ENCODE data around the gene KLF1. TPM values are rescaled to one million over a fixed set of nuclear protein-coding genes. Genes with fewer than 3 reads are reported as not detected.
A peak's percentile ranks its signal among the peaks of the same experiment; 100 is the strongest.

KLF1 gene
- total and polyA plus RNA-seq, 2 of the 8 experiments (the other 6 are each of a cell fraction or from before 2014, with no cell fraction given), result 0.84 to 0.91 TPM

- no peak for FAIRE-seq
- 0 out of 2 replicates have a peak overlapping the region, but pooled peaks have one; percentile 10 for H3K27ac ChIP-seq (ENCODE audit: low read depth, low read length)
- CTCF ChIA-PET (ENCODE audit: partially characterized antibody), result interaction anchor here (2.1 kb wide), 1 partner anchor 29 kb away, joined by 9 read pairs; no protein-coding TSS in a partner anchor
These were observed 49.6 kb upstream of the KLF1 start for GRCh38 chr19:12936582-12936981.

More at GRCh38 chr19:12936582-12936981, 49.6 kb upstream of the KLF1 start:
- no peak overlapping the region for H2AFZ ChIP-seq (ENCODE audit: low read length)
- peak overlapping the region; percentile 7 for H2BK120ac ChIP-seq (replicated peaks; ENCODE audit: low read depth, low read length)
- no peak overlapping the region for H3K14ac ChIP-seq (ENCODE audit: insufficient read length)
- H4K8ac ChIP-seq (ENCODE audit: extremely low read depth, insufficient read depth, low read length), result peak overlapping the region; percentile 39; the same call in 1 of the 2 replicates
- peak overlapping the region in 1 of 2 experiments; percentile 87; a peak in 3 of 4 replicates for H3K4me2 ChIP-seq (ENCODE audit: insufficient read depth in 1 of 2, low read depth in 2 of 2, low read length in 2 of 2)
- no peak overlapping the region for H4K5ac ChIP-seq (ENCODE audit: insufficient read length, low read depth, low read length)
- H4K20me1 ChIP-seq (replicated peaks in 1 of 2; ENCODE audit: control insufficient read depth in 1 of 2, insufficient read depth in 2 of 2, low read length in 2 of 2), result peaks cover 9 to 20% of the 10 kb centered on the region in 2 experiments
- peak overlapping the region; percentile 40 for H2BK20ac ChIP-seq (ENCODE audit: low read length)
- peaks cover 10% of the 10 kb centered on the region for H3K79me1 ChIP-seq (ENCODE audit: low read depth, low read length)
- no peak overlapping the region for H3K4me3 ChIP-seq (ENCODE audit: extremely low read depth in 1 of 4, insufficient read depth in 2 of 4, low read depth in 3 of 4, low read length in 4 of 4)
- peak overlapping the region; percentile 55 for H2BK15ac ChIP-seq (ENCODE audit: low read length)
- TF ChIP-seq SIX5 (IDR thresholded peaks at IDR 0.05; ENCODE audit: low read depth, low read length) (no peak), RBBP5 (IDR thresholded peaks at IDR 0.05; ENCODE audit: borderline replicate concordance, low read depth, low read length) (no peak), MAX (IDR thresholded peaks at IDR 0.05) (no peak), RAD21 (IDR thresholded peaks at IDR 0.05 in 1 of 2, conservative IDR thresholded peaks at IDR 0.05 in 1 of 2; ENCODE audit: low read depth in 2 of 2, low read length in 2 of 2) (no peak)
- no peak for DNase-seq (ENCODE audit: low read depth in 1 of 2, low spot score in 2 of 2)
- peak overlapping the region; percentile 89; the same call in 1 of the 2 replicates for H2BK12ac ChIP-seq (ENCODE audit: low read depth, low read length)
- H2BK5ac ChIP-seq (ENCODE audit: low read depth, low read length), result peak overlapping the region; percentile 40; the same call in 1 of the 2 replicates
- H3K9me3 ChIP-seq (ENCODE audit: insufficient read depth in 2 of 2, low read depth in 1 of 2, low read length in 1 of 2), result no peaks in the 10 kb centered on the region
- peaks cover 0 to 26% (median 14%) of the 10 kb centered on the region in 4 experiments; a peak in 6 of 7 replicates for H3K4me1 ChIP-seq (replicated peaks in 1 of 4; ENCODE audit: control insufficient read depth in 3 of 4, insufficient read depth in 4 of 4, low read length in 3 of 4)
- no peak overlapping the region for H3K56ac ChIP-seq (replicated peaks; ENCODE audit: insufficient read length, low read depth, low read length)
- peak overlapping the region; percentile 24 for H3K4ac ChIP-seq (replicated peaks; ENCODE audit: insufficient read length, low read depth, low read length)
- H2AK5ac ChIP-seq (ENCODE audit: low read depth, low read length), result no peak overlapping the region; the same call in 1 of the 2 replicates
- no peak overlapping the region for H3K23ac ChIP-seq (ENCODE audit: insufficient read length)
- H3K79me2 ChIP-seq (ENCODE audit: control insufficient read depth in 1 of 2, insufficient read depth in 2 of 2, low read length in 2 of 2), result peaks cover 24 to 45% of the 10 kb centered on the region in 2 experiments
- 92% methylated on average over 7 of the region's 7 CpGs; no CpG with 5 or more reads in 1 of the 2 experiments for WGBS, 2 experiments (ENCODE audit: extremely low coverage in 1 of 2, insufficient coverage in 1 of 2, insufficient read length in 1 of 2, insufficient replicate concordance in 2 of 2, low coverage in 1 of 2, low lambda C conversion rate in 2 of 2, missing lambda C conversion rate in 1 of 2)
- no peak overlapping the region; a peak in 1 of 7 replicates for H3K9ac ChIP-seq (replicated peaks in 1 of 4; ENCODE audit: extremely low read depth in 1 of 4, low read depth in 3 of 4, low read length in 3 of 4)
- peak overlapping the region; percentile 15 for H3K18ac ChIP-seq (ENCODE audit: extremely low read depth, low read length)
- peaks cover 11 to 24% (median 19%) of the 10 kb centered on the region in 4 experiments for H3K36me3 ChIP-seq (ENCODE audit: control insufficient read depth in 2 of 4, insufficient read depth in 4 of 4, low read length in 3 of 4)
- POLR2A ChIA-PET (ENCODE audit: partially characterized antibody), result interaction anchor here (0.6 to 3.3 kb wide), 16 partner anchors 10 to 202 kb away, joined by 3 to 71 read pairs (median 12); partner anchors contain the start of genes DNASE2, GADD45GIP1, GCDH and RAD23A
- H3K23me2 ChIP-seq (ENCODE audit: low read depth, low read length), result peaks cover 18% of the 10 kb centered on the region; the same call in 1 of the 2 replicates
- no peaks in the 10 kb centered on the region for H3K27me3 ChIP-seq (replicated peaks in 1 of 4; ENCODE audit: control insufficient read depth in 3 of 4, extremely low read depth in 1 of 4, insufficient read depth in 3 of 4, low read length in 3 of 4)
- H4K91ac ChIP-seq (replicated peaks; ENCODE audit: insufficient read length, low read length), result no peak overlapping the region

Measured in H1 (cell line).